Measurements from ENCODE around the gene CCDC116. TPM values are rescaled to one million over a fixed set of nuclear protein-coding genes. Genes with fewer than 3 reads are reported as not detected.
"Not testable (repeated sequence)": the region's sequence is repeated elsewhere in the genome, so short reads cannot be mapped to it uniquely, and the experiment has no call there.

Gene CCDC116
- polyA plus RNA-seq, 1 experiment = 0.06 TPM

DNA sequence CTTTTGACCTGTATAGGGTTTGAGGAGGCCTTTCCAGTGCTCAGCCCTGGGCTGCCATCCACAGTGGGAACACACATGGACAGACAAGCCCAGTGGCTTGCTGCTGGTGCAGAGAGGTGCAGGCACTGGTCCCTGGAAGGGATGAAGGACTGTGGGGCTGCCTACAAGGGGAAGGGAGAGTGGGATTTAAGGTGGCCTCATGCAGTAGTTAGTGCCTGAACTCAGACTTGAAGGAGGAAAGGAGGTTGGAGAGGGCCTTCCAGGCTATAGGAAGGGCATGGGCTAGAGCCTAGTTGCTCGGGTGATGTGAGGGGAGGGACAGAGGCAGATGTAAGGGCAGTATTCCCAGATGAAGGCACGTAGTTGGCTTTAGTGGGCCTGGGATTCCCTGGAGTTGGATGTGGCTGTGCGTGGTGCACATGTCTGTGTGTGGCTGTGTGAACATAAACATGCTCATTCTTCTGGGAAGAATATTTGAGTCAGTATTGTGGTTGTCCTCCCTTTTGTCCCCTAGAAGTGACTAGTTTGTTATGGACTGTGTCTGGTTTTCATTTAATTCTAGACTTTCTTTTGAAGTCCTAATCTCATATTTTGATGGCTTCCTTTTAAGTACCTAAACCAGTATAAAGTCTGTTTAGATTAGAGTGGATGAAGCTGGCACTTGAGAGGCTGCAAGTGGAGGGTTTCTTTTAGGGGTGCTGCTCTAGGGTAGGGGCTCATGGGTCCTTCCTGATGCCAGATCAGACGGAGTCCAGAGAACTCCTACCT is 21.2 kb upstream of the CCDC116 start:
- ChIA-PET POLR2A (no interaction called here), CTCF (interaction anchor here (1.2 kb wide), 1 partner anchor 35 kb away, joined by 3 read pairs; no protein-coding TSS in a partner anchor)
- Histone ChIP-seq H3K9me3 (ENCODE audit: control insufficient read depth, insufficient read depth, low read length) (no peaks in the 10 kb centered on the region), H3K27me3 (ENCODE audit: control insufficient read depth, insufficient read depth, low read length) (no peaks in the 10 kb centered on the region), H3K27ac (ENCODE audit: low read depth, low read length) (no peak overlapping the region), H3K4me3 (ENCODE audit: low read depth, low read length) (no peak overlapping the region)
- no peak for DNase-seq (ENCODE audit: low read depth, low spot score)
- TF ChIP-seq, protein P1, sequence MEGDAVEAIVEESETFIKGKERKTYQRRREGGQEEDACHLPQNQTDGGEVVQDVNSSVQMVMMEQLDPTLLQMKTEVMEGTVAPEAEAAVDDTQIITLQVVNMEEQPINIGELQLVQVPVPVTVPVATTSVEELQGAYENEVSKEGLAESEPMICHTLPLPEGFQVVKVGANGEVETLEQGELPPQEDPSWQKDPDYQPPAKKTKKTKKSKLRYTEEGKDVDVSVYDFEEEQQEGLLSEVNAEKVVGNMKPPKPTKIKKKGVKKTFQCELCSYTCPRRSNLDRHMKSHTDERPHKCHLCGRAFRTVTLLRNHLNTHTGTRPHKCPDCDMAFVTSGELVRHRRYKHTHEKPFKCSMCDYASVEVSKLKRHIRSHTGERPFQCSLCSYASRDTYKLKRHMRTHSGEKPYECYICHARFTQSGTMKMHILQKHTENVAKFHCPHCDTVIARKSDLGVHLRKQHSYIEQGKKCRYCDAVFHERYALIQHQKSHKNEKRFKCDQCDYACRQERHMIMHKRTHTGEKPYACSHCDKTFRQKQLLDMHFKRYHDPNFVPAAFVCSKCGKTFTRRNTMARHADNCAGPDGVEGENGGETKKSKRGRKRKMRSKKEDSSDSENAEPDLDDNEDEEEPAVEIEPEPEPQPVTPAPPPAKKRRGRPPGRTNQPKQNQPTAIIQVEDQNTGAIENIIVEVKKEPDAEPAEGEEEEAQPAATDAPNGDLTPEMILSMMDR (IDR thresholded peaks at IDR 0.05; ENCODE audit: low read depth, low read length) = no peak

DNA sequence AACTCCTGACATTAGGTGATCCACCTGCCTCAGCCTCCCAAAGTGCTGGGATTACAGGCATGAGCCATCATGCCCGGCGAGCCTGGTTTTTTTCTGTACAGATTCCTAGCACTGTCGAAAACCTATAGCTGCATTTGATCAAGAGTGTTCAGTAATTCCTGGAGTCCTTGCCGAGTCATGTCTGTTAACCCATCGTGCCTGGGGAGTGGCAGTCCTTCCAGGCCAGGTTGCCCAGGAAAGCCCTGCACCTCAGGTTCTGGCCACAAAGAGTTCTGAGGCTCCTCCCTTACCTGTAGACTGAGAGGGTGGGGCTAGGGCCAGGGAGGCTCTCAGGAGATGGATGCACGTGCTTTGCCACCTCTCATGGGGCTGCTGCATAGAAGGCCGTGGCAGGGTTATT is 19.7 kb upstream of the CCDC116 start:
- H3K4me3 ChIP-seq (ENCODE audit: low read depth, low read length) = no peak overlapping the region
- TF ChIP-seq, protein P1 (IDR thresholded peaks at IDR 0.05; ENCODE audit: low read depth, low read length) = no peak
- CTCF ChIA-PET = no interaction called here
- no peak for DNase-seq (ENCODE audit: low read depth, low spot score)
- H3K27me3 ChIP-seq (ENCODE audit: control insufficient read depth, insufficient read depth, low read length) = no peaks in the 10 kb centered on the region
- no peaks in the 10 kb centered on the region for H3K9me3 ChIP-seq (ENCODE audit: control insufficient read depth, insufficient read depth, low read length)
- POLR2A ChIA-PET = no interaction called here
- H3K27ac ChIP-seq (ENCODE audit: low read depth, low read length) = no peak overlapping the region

DNA sequence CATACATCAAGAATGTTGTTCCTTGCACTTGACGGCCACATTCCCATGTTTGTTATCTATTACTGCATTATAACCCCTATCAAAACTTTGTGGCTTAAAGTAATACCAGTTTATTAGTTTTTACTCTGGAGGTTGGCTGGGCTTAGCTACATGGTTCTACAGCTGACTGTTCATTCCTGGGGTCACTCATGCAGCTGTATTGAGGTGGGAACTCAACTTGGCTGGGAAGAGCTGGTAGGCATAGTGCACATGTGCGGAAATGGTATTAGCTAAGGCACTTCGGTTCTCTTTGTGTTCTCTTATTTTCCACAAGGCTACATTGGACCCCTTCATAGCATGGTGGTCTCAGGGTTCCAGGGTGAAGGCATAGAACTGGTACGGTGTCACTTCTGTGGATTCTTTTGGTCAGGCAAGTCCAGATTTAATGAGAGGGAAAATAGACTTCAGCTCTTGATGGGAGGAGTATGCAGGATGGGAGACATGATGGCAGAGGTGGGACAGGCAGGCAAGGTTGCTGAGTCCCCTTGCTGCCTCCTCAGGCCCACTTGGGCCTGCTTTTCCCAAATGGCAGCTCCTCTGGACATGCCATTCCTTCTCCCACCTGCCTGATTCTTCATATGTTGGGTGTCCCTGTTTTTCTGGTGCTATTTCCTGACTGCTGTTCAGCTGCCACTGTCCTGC is 18.9 kb upstream of the CCDC116 start:
- H3K27me3 ChIP-seq (ENCODE audit: control insufficient read depth, insufficient read depth, low read length) = no peaks in the 10 kb centered on the region
- H3K4me3 ChIP-seq (ENCODE audit: low read depth, low read length) = no peak overlapping the region
- TF ChIP-seq, protein P1 (IDR thresholded peaks at IDR 0.05; ENCODE audit: low read depth, low read length) = no peak
- no peak overlapping the region for H3K27ac ChIP-seq (ENCODE audit: low read depth, low read length)
- ChIA-PET POLR2A (no interaction called here), CTCF (interaction anchor here (0.6 to 0.9 kb wide), 2 partner anchors 10 to 17 kb away, joined by 3 to 4 read pairs; no protein-coding TSS in a partner anchor)
- DNase-seq (ENCODE audit: low read depth, low spot score) = no peak
- no peaks in the 10 kb centered on the region for H3K9me3 ChIP-seq (ENCODE audit: control insufficient read depth, insufficient read depth, low read length)

DNA sequence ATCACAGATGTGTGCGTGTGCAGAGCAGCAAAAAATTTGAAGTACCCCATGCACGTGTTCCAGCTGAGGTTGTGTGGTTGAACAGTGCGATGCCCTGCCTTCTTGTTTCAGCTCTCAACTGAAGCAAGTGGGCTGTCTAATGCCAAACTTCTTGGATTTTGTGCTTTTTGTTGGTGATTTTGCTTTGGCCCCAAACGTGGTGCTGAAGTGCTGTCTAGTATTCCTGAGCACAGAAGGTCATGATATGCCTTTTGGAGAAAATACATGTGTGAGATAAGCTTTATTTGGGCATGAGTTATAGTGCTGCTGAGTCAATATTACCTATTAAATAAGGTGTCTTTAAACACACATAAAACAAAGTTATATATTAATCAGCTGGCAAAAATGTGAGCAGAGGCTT is 16.8 kb upstream of the CCDC116 start:
- CTCF ChIA-PET = no interaction called here
- no peak for DNase-seq (ENCODE audit: low read depth, low spot score)
- Histone ChIP-seq H3K27ac (ENCODE audit: low read depth, low read length) (no peak overlapping the region), H3K9me3 (ENCODE audit: control insufficient read depth, insufficient read depth, low read length) (no peaks in the 10 kb centered on the region), H3K4me3 (ENCODE audit: low read depth, low read length) (no peak overlapping the region), H3K27me3 (ENCODE audit: control insufficient read depth, insufficient read depth, low read length) (no peaks in the 10 kb centered on the region)
- TF ChIP-seq, protein P1 (IDR thresholded peaks at IDR 0.05; ENCODE audit: low read depth, low read length) = no peak
- POLR2A ChIA-PET = no interaction called here

DNA sequence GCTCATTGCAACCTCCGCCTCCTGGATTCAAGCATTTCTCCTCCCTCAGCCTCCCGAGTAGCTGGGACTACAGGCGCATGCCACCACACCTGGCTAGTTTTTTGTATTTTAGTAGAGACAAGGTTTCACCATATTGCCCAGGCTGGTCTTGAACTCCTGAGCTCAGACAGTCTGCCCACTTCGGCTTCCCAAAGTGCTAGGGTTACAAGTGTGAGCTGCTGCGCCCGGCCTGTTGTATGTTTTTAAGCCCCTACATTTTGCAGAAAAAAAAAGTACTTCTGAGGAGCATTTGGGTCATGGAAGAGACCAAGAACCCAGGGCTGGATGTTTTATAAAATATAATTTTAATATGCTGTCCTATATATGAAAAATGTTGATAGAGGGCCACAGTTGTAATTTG is 15.2 kb upstream of the CCDC116 start:
- H3K27me3 ChIP-seq (ENCODE audit: control insufficient read depth, insufficient read depth, low read length); POLR2A ChIA-PET; DNase-seq (ENCODE audit: low read depth, low spot score); H3K27ac ChIP-seq (ENCODE audit: low read depth, low read length); H3K4me3 ChIP-seq (ENCODE audit: low read depth, low read length); H3K9me3 ChIP-seq (ENCODE audit: control insufficient read depth, insufficient read depth, low read length): not testable (repeated sequence)
- CTCF ChIA-PET = interaction anchor here (1.4 to 1.7 kb wide), 2 partner anchors 12 to 14 kb away, joined by 5 to 6 read pairs; partner anchors contain the start of gene YDJC
